Fibroblast of pulmonary artery (primary cell): ENCODE results near the gene VSIG8.

ENCODE experiments used
- DNase-seq: peaks from one replicate; pipeline ENCODE4 v3.0.0-alpha.2; 2010; ENCODE audit warnings: low read depth
- H3K4me3 ChIP-seq: replicated peaks from 2 replicates; pipeline ENCODE4 v1.5.1; 2011; ENCODE audit warnings: low read depth, mild to moderate bottlenecking, control low read depth, low read length, moderate library complexity
- TF ChIP-seq, protein P1 (sequence below): IDR thresholded peaks from 2 replicates; pipeline ENCODE4 v1.5.1; 2011; ENCODE audit warnings: mild to moderate bottlenecking, control low read depth, low read length, inconsistent platforms; ENCODE audit errors: missing control alignments

VSIG8 gene

DNA sequence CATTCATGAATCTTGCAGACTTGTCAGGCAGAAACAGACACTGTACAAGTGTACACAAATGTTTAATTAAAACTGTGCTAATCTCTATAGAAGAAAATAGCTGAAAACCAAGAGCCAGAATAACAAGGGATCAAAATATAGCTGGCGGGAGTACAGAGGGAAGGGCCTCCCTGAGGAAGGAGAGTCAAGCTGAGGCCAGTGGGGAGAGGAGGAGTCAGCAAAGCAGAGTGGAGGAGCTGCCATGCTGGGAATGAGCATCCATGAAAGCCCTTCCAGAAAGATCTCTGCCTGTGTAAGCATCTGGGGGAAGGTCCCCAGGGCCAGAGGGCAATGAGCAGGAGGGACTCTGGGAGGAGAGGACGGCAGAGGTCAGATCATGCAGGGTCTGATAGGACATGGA lies 20.7 kb downstream of the VSIG8 start:
- TF ChIP-seq, protein P1, sequence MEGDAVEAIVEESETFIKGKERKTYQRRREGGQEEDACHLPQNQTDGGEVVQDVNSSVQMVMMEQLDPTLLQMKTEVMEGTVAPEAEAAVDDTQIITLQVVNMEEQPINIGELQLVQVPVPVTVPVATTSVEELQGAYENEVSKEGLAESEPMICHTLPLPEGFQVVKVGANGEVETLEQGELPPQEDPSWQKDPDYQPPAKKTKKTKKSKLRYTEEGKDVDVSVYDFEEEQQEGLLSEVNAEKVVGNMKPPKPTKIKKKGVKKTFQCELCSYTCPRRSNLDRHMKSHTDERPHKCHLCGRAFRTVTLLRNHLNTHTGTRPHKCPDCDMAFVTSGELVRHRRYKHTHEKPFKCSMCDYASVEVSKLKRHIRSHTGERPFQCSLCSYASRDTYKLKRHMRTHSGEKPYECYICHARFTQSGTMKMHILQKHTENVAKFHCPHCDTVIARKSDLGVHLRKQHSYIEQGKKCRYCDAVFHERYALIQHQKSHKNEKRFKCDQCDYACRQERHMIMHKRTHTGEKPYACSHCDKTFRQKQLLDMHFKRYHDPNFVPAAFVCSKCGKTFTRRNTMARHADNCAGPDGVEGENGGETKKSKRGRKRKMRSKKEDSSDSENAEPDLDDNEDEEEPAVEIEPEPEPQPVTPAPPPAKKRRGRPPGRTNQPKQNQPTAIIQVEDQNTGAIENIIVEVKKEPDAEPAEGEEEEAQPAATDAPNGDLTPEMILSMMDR: no peak
- DNase-seq: no peak

DNA sequence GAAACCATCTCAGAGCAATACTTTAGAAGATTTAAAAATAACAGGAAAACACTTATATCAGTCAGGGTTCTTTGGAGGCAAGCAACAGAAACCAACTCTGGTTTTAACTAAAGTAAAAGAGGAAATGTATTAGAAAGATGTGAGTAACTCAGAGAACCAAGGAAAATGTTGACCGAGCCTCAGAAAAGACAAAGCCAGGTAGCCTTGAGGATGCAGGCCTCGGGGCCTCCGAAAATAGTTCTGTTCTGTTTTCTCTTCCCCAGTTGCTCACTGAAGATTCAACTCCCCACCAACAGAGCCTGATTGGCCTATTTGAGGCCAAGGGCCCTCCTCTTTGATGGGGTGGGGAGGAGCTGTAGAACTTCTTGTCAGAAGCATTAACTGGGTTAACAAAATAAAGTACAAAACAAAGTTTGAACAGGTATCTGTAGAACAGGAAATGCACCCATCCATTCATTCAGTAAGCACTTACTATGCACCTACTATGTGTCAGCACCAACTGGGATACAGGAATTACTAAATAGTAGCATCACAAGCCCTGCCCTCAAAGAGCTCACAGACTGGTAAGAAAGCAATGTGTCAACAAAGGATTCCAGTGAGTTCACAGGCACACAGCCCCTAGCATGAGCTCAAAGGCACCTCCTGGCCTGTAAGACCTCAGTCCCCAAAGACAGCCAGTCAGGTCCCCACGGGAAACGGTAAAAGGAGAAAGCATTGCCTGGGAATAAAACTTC lies 23.2 kb downstream of the VSIG8 start:
- TF ChIP-seq, protein P1: no peak
- no peak for DNase-seq
- H3K4me3 ChIP-seq: no peak overlapping the region

More for the DNA sequence above, 20.7 kb downstream of the VSIG8 start:
- no peak overlapping the region for H3K4me3 ChIP-seq

DNA sequence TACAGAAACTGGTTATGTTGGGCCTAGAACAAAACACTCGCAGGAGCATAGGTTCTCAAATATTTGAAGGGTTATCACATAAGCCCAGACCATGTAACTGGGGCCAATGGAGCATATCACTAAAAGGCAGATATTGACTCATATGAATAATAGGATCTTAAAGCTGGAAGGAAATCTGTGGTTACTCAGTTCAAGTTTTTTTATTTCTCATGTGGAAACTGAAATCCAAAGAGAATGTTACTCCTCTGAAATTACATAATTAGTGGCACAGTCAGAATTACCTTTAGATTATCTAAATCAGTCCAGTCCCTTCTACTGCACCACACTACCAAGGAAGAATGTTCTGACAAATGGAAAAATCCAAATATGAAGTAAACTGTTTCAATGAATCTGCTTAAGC lies 23.7 kb downstream of the VSIG8 start:
- DNase-seq: no peak
- H3K4me3 ChIP-seq: no peak overlapping the region
- TF ChIP-seq, protein P1: no peak

DNA sequence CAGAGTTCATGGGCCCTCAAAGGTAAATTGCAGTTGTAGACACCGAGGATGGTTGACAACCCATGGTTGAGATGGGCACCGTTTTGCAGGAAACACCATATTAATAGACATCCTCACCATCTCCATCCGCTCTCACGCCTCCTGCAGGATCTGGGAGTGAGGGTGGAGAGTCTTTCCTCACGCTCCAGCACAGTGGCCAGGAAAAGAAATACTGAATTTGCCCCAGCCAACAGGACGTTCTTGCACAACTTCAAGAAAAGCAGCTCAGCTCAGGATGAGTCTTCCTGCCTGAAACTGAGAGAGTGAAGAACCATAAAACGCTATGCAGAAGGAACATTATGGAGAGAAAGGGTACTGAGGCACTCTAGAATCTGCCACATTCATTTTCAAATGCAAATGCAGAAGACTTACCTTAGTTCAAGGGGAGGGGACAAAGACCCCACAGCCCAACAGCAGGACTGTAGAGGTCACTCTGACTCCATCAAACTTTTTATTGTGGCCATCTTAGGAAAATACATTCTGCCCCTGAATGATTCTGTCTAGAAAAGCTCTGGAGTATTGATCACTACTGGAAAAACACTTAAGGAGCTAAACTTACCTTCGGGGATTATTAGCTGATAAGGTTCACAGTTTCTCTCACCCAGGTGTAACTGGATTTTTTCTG lies 26.5 kb downstream of the VSIG8 start:
- no peak overlapping the region for H3K4me3 ChIP-seq
- TF ChIP-seq, protein P1: peak; percentile 28
- peak; percentile 24 for DNase-seq

DNA sequence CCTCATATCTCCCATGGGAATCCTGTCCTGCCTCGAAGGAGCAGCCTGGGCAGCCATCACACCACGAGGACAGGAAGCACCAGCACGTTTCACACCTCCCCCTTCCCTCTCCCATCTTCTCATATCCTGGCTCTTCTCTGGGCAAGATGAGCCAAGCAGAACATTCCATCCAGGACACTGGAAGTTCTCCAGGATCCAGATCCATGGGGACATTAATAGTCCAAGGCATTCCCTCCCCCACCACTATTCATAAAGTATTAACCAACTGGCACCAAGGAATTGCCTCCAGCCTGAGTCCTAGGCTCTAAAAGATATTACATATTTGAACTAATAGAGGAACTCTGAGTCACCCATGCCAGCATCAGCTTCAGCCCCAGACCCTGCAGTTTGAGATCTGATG lies 27.1 kb downstream of the VSIG8 start:
- TF ChIP-seq, protein P1: no peak
- no peak for DNase-seq
- H3K4me3 ChIP-seq: no peak overlapping the region

DNA sequence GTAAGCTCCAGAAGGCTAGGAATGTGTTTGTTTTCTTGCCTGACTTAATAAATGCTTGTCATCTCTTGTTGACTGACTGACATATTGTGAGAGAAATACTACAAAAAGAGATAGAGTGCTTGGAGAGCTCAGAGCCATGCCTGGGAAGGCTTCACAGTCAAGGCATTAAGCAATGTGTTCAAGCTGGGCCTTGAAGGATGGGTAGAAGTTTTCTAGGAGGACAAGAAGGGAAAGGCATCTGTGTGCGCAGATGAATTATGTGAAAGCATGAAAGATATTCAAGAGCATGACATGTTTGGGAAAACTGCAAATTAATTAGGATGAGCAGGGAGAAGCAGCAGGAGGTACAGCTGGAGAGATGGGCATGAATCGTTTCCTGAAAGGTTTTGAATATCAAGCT lies 30.1 kb downstream of the VSIG8 start:
- TF ChIP-seq, protein P1: no peak
- no peak for DNase-seq
- no peak overlapping the region for H3K4me3 ChIP-seq
